Measurements from ENCODE around the gene GRIK1. TPM values are rescaled to one million over a fixed set of nuclear protein-coding genes. Genes with fewer than 3 reads are reported as not detected.
"Not testable (repeated sequence)": the region's sequence is repeated elsewhere in the genome, so short reads cannot be mapped to it uniquely, and the experiment has no call there.

Gene GRIK1
- under 1 TPM; 0.01 to 0.02 TPM for polyA plus RNA-seq

GRCh38 chr21:29939924-29940275 lies at the start of gene GRIK1:
GRIK1 (minus strand) TSS chr21:29939996.
- peak within 1 kb of the TSS in 1 of 2 donors; percentile 15 for H3K4me3 ChIP-seq (ENCODE audit: low read depth in 1 of 2, low read length in 2 of 2)
- WGBS, 2 donors = 1 to 5% methylated on average over 5 to 17 of the region's 17 CpGs
- peaks cover 0 to 6% of the 10 kb centered on the region in 2 donors for H3K4me1 ChIP-seq (ENCODE audit: control insufficient read depth in 2 of 2, insufficient read depth in 2 of 2, low read length in 1 of 2)
- H3K27me3 ChIP-seq (ENCODE audit: control insufficient read depth in 1 of 2, insufficient read depth in 2 of 2, low read length in 2 of 2) = peaks cover 6 to 7% of the 10 kb centered on the region in 2 donors
- H3K36me3 ChIP-seq (ENCODE audit: control insufficient read depth in 2 of 2, insufficient read depth in 2 of 2, low read length in 1 of 2) = no peaks in the 10 kb centered on the region
- no peaks in the 10 kb centered on the region for H3K9me3 ChIP-seq (ENCODE audit: control insufficient read depth in 2 of 2, insufficient read depth in 1 of 2, low read depth in 1 of 2, low read length in 1 of 2)
- H3K27ac ChIP-seq (ENCODE audit: low read depth in 2 of 2, low read length in 1 of 2) = no peak within 1 kb of the TSS

- H3K36me3 ChIP-seq (ENCODE audit: control insufficient read depth in 2 of 2, insufficient read depth in 2 of 2, low read length in 1 of 2) = no peaks in the 10 kb centered on the region
- no peak overlapping the region for H3K4me3 ChIP-seq (ENCODE audit: low read depth in 1 of 2, low read length in 2 of 2)
- peaks cover 5 to 6% of the 10 kb centered on the region in 2 donors for H3K9me3 ChIP-seq (ENCODE audit: control insufficient read depth in 2 of 2, insufficient read depth in 1 of 2, low read depth in 1 of 2, low read length in 1 of 2)
- 67 to 78% methylated on average over 4 of the region's 4 CpGs for WGBS, 2 donors
- H3K27me3 ChIP-seq (ENCODE audit: control insufficient read depth in 1 of 2, insufficient read depth in 2 of 2, low read length in 2 of 2) = no peaks in the 10 kb centered on the region
- H3K27ac ChIP-seq (ENCODE audit: low read depth in 2 of 2, low read length in 1 of 2) = no peak overlapping the region
- no peaks in the 10 kb centered on the region for H3K4me1 ChIP-seq (ENCODE audit: control insufficient read depth in 2 of 2, insufficient read depth in 2 of 2, low read length in 1 of 2)
Observed at GRCh38 chr21:29987762-29988161, 48.0 kb upstream of the GRIK1 start.

DNA sequence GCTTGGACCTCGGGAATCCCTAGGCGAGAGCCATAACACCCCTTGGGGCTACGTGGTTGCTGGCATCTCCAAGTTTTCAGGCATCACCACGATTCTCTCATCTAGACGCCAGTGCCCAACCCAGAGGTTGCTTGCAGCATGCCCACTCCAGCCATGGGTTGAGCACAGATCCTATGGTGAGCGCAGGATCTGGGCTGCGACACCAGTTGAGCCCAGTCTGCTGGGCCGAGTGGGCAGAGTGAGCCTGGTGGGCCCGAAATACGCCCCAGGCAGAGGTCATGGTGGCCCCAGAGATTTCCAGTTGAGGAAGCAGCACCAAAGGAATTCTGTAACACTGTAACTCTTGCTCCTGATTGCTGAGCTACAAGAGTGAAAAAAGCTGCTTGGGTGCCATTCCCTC lies 46.1 kb upstream of the GRIK1 start:
- H3K4me1 ChIP-seq (ENCODE audit: control insufficient read depth in 2 of 2, insufficient read depth in 2 of 2, low read length in 1 of 2) = no peaks in the 10 kb centered on the region
- WGBS, 2 donors = 82 to 85% methylated on average over 10 of the region's 10 CpGs
- H3K36me3 ChIP-seq (ENCODE audit: control insufficient read depth in 2 of 2, insufficient read depth in 2 of 2, low read length in 1 of 2) = no peaks in the 10 kb centered on the region
- H3K4me3 ChIP-seq (ENCODE audit: low read depth in 1 of 2, low read length in 2 of 2) = no peak overlapping the region
- H3K27ac ChIP-seq (ENCODE audit: low read depth in 2 of 2, low read length in 1 of 2) = no peak overlapping the region
- H3K9me3 ChIP-seq (ENCODE audit: control insufficient read depth in 2 of 2, insufficient read depth in 1 of 2, low read depth in 1 of 2, low read length in 1 of 2) = peaks cover 5 to 6% of the 10 kb centered on the region in 2 donors
- no peaks in the 10 kb centered on the region for H3K27me3 ChIP-seq (ENCODE audit: control insufficient read depth in 1 of 2, insufficient read depth in 2 of 2, low read length in 2 of 2)

- Histone ChIP-seq H3K9me3 (ENCODE audit: control insufficient read depth in 2 of 2, insufficient read depth in 1 of 2, low read depth in 1 of 2, low read length in 1 of 2) (no peaks in the 10 kb centered on the region), H3K36me3 (ENCODE audit: control insufficient read depth in 2 of 2, insufficient read depth in 2 of 2, low read length in 1 of 2) (no peaks in the 10 kb centered on the region), H3K27ac (ENCODE audit: low read depth in 2 of 2, low read length in 1 of 2) (no peak overlapping the region), H3K4me3 (ENCODE audit: low read depth in 1 of 2, low read length in 2 of 2) (no peak overlapping the region), H3K27me3 (ENCODE audit: control insufficient read depth in 1 of 2, insufficient read depth in 2 of 2, low read length in 2 of 2) (no peaks in the 10 kb centered on the region), H3K4me1 (ENCODE audit: control insufficient read depth in 2 of 2, insufficient read depth in 2 of 2, low read length in 1 of 2) (no peaks in the 10 kb centered on the region)
- WGBS, 2 donors = 71 to 77% methylated on average over 1 of the region's 1 CpG
Observed at GRCh38 chr21:29979043-29979442, 39.2 kb upstream of the GRIK1 start.

- no peaks in the 10 kb centered on the region for H3K36me3 ChIP-seq (ENCODE audit: control insufficient read depth in 2 of 2, insufficient read depth in 2 of 2, low read length in 1 of 2)
- no peaks in the 10 kb centered on the region for H3K27me3 ChIP-seq (ENCODE audit: control insufficient read depth in 1 of 2, insufficient read depth in 2 of 2, low read length in 2 of 2)
- H3K9me3 ChIP-seq (ENCODE audit: control insufficient read depth in 2 of 2, insufficient read depth in 1 of 2, low read depth in 1 of 2, low read length in 1 of 2) = no peaks in the 10 kb centered on the region
- H3K27ac ChIP-seq (ENCODE audit: low read depth in 2 of 2, low read length in 1 of 2) = no peak overlapping the region
- H3K4me3 ChIP-seq (ENCODE audit: low read depth in 1 of 2, low read length in 2 of 2) = no peak overlapping the region
- H3K4me1 ChIP-seq (ENCODE audit: control insufficient read depth in 2 of 2, insufficient read depth in 2 of 2, low read length in 1 of 2) = no peaks in the 10 kb centered on the region
- WGBS, 2 donors = 73 to 83% methylated on average over 3 of the region's 3 CpGs
Observed at GRCh38 chr21:29975776-29976175, 36.0 kb upstream of the GRIK1 start.

- WGBS, 2 donors = 79 to 84% methylated on average over 3 of the region's 3 CpGs
- Histone ChIP-seq H3K4me1 (ENCODE audit: control insufficient read depth in 2 of 2, insufficient read depth in 2 of 2, low read length in 1 of 2) (no peaks in the 10 kb centered on the region), H3K9me3 (ENCODE audit: control insufficient read depth in 2 of 2, insufficient read depth in 1 of 2, low read depth in 1 of 2, low read length in 1 of 2) (no peaks in the 10 kb centered on the region), H3K27ac (ENCODE audit: low read depth in 2 of 2, low read length in 1 of 2) (no peak overlapping the region), H3K27me3 (ENCODE audit: control insufficient read depth in 1 of 2, insufficient read depth in 2 of 2, low read length in 2 of 2) (no peaks in the 10 kb centered on the region), H3K36me3 (ENCODE audit: control insufficient read depth in 2 of 2, insufficient read depth in 2 of 2, low read length in 1 of 2) (no peaks in the 10 kb centered on the region), H3K4me3 (ENCODE audit: low read depth in 1 of 2, low read length in 2 of 2) (no peak overlapping the region)
Observed at GRCh38 chr21:29973258-29973657, 33.5 kb upstream of the GRIK1 start.

DNA sequence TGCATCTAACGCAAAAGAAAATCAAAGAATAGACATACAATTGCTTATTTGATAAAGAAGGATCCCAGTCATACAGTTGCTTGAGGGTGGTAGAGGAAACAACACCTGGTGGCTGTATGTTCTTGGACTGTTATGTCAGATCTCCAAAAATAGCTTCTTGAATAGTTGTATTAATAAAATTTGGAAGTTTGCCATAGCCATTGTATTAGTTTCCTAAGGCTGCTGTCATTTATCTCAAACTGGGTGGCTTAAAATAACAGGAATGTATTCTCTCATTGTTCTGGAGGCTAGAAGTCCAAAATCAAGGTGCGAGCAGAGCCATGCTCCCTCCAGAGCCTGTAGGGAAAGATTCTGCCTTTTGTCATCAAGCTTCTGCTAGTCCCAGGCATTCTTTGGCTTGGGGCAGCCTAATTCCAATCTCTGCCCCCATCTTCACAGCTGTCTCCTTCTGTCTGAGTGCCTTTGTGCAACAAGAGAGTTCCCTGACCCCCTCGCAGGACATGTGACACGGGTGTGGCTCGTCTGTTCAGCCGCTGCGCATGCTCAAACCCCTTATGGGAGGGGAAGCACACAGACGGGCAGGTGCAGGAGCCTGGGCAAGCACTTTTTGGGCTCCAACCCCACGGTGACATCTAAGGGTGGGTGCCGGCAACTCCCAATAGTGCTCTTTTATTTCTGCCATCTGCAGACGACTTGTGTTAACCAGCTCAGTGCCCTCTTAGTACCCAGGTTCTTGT lies 21.7 kb upstream of the GRIK1 start:
- Histone ChIP-seq H3K4me1 (ENCODE audit: control insufficient read depth in 2 of 2, insufficient read depth in 2 of 2, low read length in 1 of 2) (no peaks in the 10 kb centered on the region), H3K27ac (ENCODE audit: low read depth in 2 of 2, low read length in 1 of 2) (no peak overlapping the region), H3K36me3 (ENCODE audit: control insufficient read depth in 2 of 2, insufficient read depth in 2 of 2, low read length in 1 of 2) (no peaks in the 10 kb centered on the region), H3K4me3 (ENCODE audit: low read depth in 1 of 2, low read length in 2 of 2) (no peak overlapping the region), H3K9me3 (ENCODE audit: control insufficient read depth in 2 of 2, insufficient read depth in 1 of 2, low read depth in 1 of 2, low read length in 1 of 2) (no peaks in the 10 kb centered on the region), H3K27me3 (ENCODE audit: control insufficient read depth in 1 of 2, insufficient read depth in 2 of 2, low read length in 2 of 2) (no peaks in the 10 kb centered on the region)
- WGBS, 2 donors = 72 to 75% methylated on average over 11 of the region's 11 CpGs

DNA sequence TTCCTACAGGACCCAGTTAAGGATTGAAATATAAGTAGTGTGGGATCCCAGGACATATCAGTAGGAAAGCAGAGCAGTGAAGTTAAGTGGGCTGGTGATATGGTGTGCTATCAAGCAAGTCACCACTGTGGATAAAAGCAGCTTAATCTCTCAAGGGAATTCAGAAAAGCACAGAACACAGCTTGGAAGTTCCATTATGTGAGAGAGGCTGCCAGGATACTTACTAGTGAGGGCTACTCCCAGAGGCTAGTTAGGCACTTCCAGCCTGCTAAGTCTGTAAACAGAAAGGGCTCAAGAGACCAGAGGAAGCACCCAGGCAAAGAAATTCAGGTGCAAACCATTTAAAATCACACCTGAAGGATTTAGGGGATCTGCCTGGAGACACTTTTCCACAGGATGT lies 18.8 kb upstream of the GRIK1 start:
- no peaks in the 10 kb centered on the region for H3K36me3 ChIP-seq (ENCODE audit: control insufficient read depth in 2 of 2, insufficient read depth in 2 of 2, low read length in 1 of 2)
- H3K4me1 ChIP-seq (ENCODE audit: control insufficient read depth in 2 of 2, insufficient read depth in 2 of 2, low read length in 1 of 2) = no peaks in the 10 kb centered on the region
- H3K4me3 ChIP-seq (ENCODE audit: low read depth in 1 of 2, low read length in 2 of 2) = no peak overlapping the region
- no peak overlapping the region for H3K27ac ChIP-seq (ENCODE audit: low read depth in 2 of 2, low read length in 1 of 2)
- H3K9me3 ChIP-seq (ENCODE audit: control insufficient read depth in 2 of 2, insufficient read depth in 1 of 2, low read depth in 1 of 2, low read length in 1 of 2) = no peaks in the 10 kb centered on the region
- H3K27me3 ChIP-seq (ENCODE audit: control insufficient read depth in 1 of 2, insufficient read depth in 2 of 2, low read length in 2 of 2) = no peaks in the 10 kb centered on the region

GRCh38 chr21:29958035-29958434 lies 18.2 kb upstream of the GRIK1 start:
- H3K27me3 ChIP-seq (ENCODE audit: control insufficient read depth in 1 of 2, insufficient read depth in 2 of 2, low read length in 2 of 2); H3K4me1 ChIP-seq (ENCODE audit: control insufficient read depth in 2 of 2, insufficient read depth in 2 of 2, low read length in 1 of 2): not testable (repeated sequence)
- 55 to 76% methylated on average over 2 of the region's 2 CpGs for WGBS, 2 donors

DNA sequence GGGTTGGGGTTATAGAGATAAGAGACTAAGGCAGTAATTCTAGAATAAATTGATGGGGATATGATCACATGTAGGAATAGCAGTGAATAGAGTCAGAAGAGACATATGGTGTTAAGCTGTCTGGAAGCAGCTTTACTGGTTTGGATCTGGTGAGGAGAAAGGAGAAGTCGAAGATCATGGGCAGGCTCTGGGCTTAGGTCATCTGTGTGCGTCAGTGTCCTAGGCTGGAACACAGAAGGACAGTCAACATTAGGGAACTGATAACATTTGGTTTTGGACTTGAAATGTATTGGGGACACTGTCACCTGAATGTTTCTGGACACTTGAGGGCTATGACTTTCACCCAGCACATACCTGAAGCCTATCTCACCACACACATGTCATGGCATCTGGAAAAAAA lies 13.9 kb upstream of the GRIK1 start:
- Histone ChIP-seq H3K36me3 (ENCODE audit: control insufficient read depth in 2 of 2, insufficient read depth in 2 of 2, low read length in 1 of 2) (no peaks in the 10 kb centered on the region), H3K27me3 (ENCODE audit: control insufficient read depth in 1 of 2, insufficient read depth in 2 of 2, low read length in 2 of 2) (no peaks in the 10 kb centered on the region), H3K9me3 (ENCODE audit: control insufficient read depth in 2 of 2, insufficient read depth in 1 of 2, low read depth in 1 of 2, low read length in 1 of 2) (no peaks in the 10 kb centered on the region), H3K27ac (ENCODE audit: low read depth in 2 of 2, low read length in 1 of 2) (no peak overlapping the region), H3K4me1 (ENCODE audit: control insufficient read depth in 2 of 2, insufficient read depth in 2 of 2, low read length in 1 of 2) (no peaks in the 10 kb centered on the region), H3K4me3 (ENCODE audit: low read depth in 1 of 2, low read length in 2 of 2) (no peak overlapping the region)
- 79 to 93% methylated on average over 2 of the region's 2 CpGs for WGBS, 2 donors

More at GRCh38 chr21:29958035-29958434, 18.2 kb upstream of the GRIK1 start:
- not testable (repeated sequence) for H3K36me3 ChIP-seq (ENCODE audit: control insufficient read depth in 2 of 2, insufficient read depth in 2 of 2, low read length in 1 of 2); H3K4me3 ChIP-seq (ENCODE audit: low read depth in 1 of 2, low read length in 2 of 2); H3K27ac ChIP-seq (ENCODE audit: low read depth in 2 of 2, low read length in 1 of 2); H3K9me3 ChIP-seq (ENCODE audit: control insufficient read depth in 2 of 2, insufficient read depth in 1 of 2, low read depth in 1 of 2, low read length in 1 of 2)
